ENCODE results near the gene COL1A2. TPM values are rescaled to one million over a fixed set of nuclear protein-coding genes. Genes with fewer than 3 reads are reported as not detected.

COL1A2 gene
- total RNA-seq, 1 donor from 2014 or later, result 443 TPM

- ATAC-seq, result no peak
- intact Hi-C loops (cut with DNase I), result no loop called here
Measured at GRCh38 chr7:94401428-94401814, 6.7 kb downstream of the COL1A2 start.

GRCh38 chr7:94403546-94403945, 8.9 kb downstream of the COL1A2 start:
- ATAC-seq (no peak), DNase-seq (ENCODE audit: low spot score) (no peak)
- intact Hi-C loops (cut with DNase I), result no loop called here

More at GRCh38 chr7:94401428-94401814, 6.7 kb downstream of the COL1A2 start:
- DNase-seq (ENCODE audit: low spot score), result no peak

- no peak for ATAC-seq
Measured at GRCh38 chr7:94405506-94405905, 10.8 kb downstream of the COL1A2 start.

GRCh38 chr7:94406696-94407095, 12.0 kb downstream of the COL1A2 start:
- ATAC-seq (no peak), DNase-seq (ENCODE audit: low spot score) (no peak)
- intact Hi-C loops (cut with DNase I), result no loop called here

More at GRCh38 chr7:94405506-94405905, 10.8 kb downstream of the COL1A2 start:
- intact Hi-C loops (cut with DNase I), result no loop called here
- DNase-seq (ENCODE audit: low spot score), result no peak

- ATAC-seq, result peak; percentile 12
- intact Hi-C loops (cut with DNase I), result no loop called here
Measured at GRCh38 chr7:94409200-94409948, 14.7 kb downstream of the COL1A2 start.

GRCh38 chr7:94410413-94411187, 15.9 kb downstream of the COL1A2 start:
- DNase-seq (ENCODE audit: low spot score), result no peak
- intact Hi-C loops (cut with DNase I), result no loop called here
- peak; percentile 35 for ATAC-seq

More at GRCh38 chr7:94409200-94409948, 14.7 kb downstream of the COL1A2 start:
- no peak for DNase-seq (ENCODE audit: low spot score)

GRCh38 chr7:94411188-94411466, 16.4 kb downstream of the COL1A2 start:
- DNase-seq (ENCODE audit: low spot score) (no peak), ATAC-seq (no peak)
- intact Hi-C loops (cut with DNase I), result no loop called here

- DNase-seq (ENCODE audit: low spot score) (no peak), ATAC-seq (peak; percentile 41)
- intact Hi-C loops (cut with DNase I), result no loop called here
Measured at GRCh38 chr7:94412762-94413322, 18.1 kb downstream of the COL1A2 start.

- intact Hi-C loops (cut with DNase I), result no loop called here
- ATAC-seq (no peak), DNase-seq (ENCODE audit: low spot score) (no peak)
Measured at GRCh38 chr7:94414481-94414880, 19.8 kb downstream of the COL1A2 start.

GRCh38 chr7:94414980-94415379, 20.3 kb downstream of the COL1A2 start:
- intact Hi-C loops (cut with DNase I), result no loop called here
- DNase-seq (ENCODE audit: low spot score) (no peak), ATAC-seq (no peak)

GRCh38 chr7:94417306-94417705, 22.6 kb downstream of the COL1A2 start:
- intact Hi-C loops (cut with DNase I), result no loop called here
- no peak for DNase-seq (ENCODE audit: low spot score)
- no peak for ATAC-seq

- DNase-seq (ENCODE audit: low spot score) (no peak), ATAC-seq (peak; percentile 38)
- intact Hi-C loops (cut with DNase I), result no loop called here
Measured at GRCh38 chr7:94417901-94418300, 23.2 kb downstream of the COL1A2 start.

GRCh38 chr7:94418851-94419250, 24.2 kb downstream of the COL1A2 start:
- intact Hi-C loops (cut with DNase I), result no loop called here
- ATAC-seq, result no peak
- DNase-seq (ENCODE audit: low spot score), result no peak

GRCh38 chr7:94420328-94420727, 25.6 kb downstream of the COL1A2 start:
- DNase-seq (ENCODE audit: low spot score) (no peak), ATAC-seq (no peak)
- intact Hi-C loops (cut with DNase I), result no loop called here

GRCh38 chr7:94421681-94422080, 27.0 kb downstream of the COL1A2 start:
- intact Hi-C loops (cut with DNase I), result no loop called here
- DNase-seq (ENCODE audit: low spot score), result no peak
- ATAC-seq, result no peak

- no peak for DNase-seq (ENCODE audit: low spot score)
- ATAC-seq, result no peak
- intact Hi-C loops (cut with DNase I), result no loop called here
Measured at GRCh38 chr7:94422136-94422535, 27.4 kb downstream of the COL1A2 start.

- no peak for ATAC-seq
- intact Hi-C loops (cut with DNase I), result no loop called here
- DNase-seq (ENCODE audit: low spot score), result no peak
Measured at GRCh38 chr7:94422827-94423460, 28.2 kb downstream of the COL1A2 start.

GRCh38 chr7:94423863-94424735, 29.4 kb downstream of the COL1A2 start:
- no peak for ATAC-seq
- intact Hi-C loops (cut with DNase I), result no loop called here
- no peak for DNase-seq (ENCODE audit: low spot score)

- DNase-seq (ENCODE audit: low spot score) (no peak), ATAC-seq (no peak)
- intact Hi-C loops (cut with DNase I), result no loop called here
Measured at GRCh38 chr7:94425546-94425945, 30.9 kb downstream of the COL1A2 start.

All from sciatic nerve (tissue), 2 donors.